K562 (cell line): ENCODE data around the gene PEX11A.

ENCODE experiments used
- CTCF ChIP-seq, 3 experiments: IDR thresholded peaks in 2 of 3; conservative IDR thresholded peaks in 1 of 3; 2 replicates each; pipeline ENCODE4 v1.5.1; 2011 to 2012; ENCODE audit warnings: low read length in 3 of 3, mild to moderate bottlenecking in 3 of 3, control low read depth in 2 of 3, improper control_type of control experiment in 1 of 3, inconsistent platforms in 1 of 3, low read depth in 1 of 3, mixed read lengths in 1 of 3, moderate library complexity in 1 of 3; ENCODE audit not compliant: insufficient read depth in 2 of 3
- SRF ChIP-seq, 2 experiments: fragments of 250-450, 450-650 bp in 1 of 2; sonication (Bioruptor Pico) in 1 of 2; sonication (generic) in 1 of 2; formaldehyde crosslinking; IDR thresholded peaks; 2 replicates each; pipeline versions ENCODE4 v1.5.0 to v1.5.1; 2020 to 2022; ENCODE audit warnings: mild to moderate bottlenecking in 1 of 2, missing genetic modification reagents in 1 of 2
- YY1 ChIP-seq, 3 experiments: IDR thresholded peaks; 2 replicates each; pipeline ENCODE4 v1.6.1; 2011; ENCODE audit warnings: low read length in 2 of 3, mild to moderate bottlenecking in 2 of 3, moderate library complexity in 2 of 3, borderline replicate concordance in 1 of 3, control low read depth in 1 of 3, low read depth in 1 of 3; ENCODE audit not compliant: insufficient read depth in 3 of 3, insufficient replicate concordance in 2 of 3, control insufficient read depth in 1 of 3, insufficient read length in 1 of 3; ENCODE audit errors: extremely low read depth in 1 of 3

GRCh38 chr15:89641053-89641452 lies 49.5 kb downstream of the PEX11A start:
- TF ChIP-seq YY1 (IDR thresholded peaks at IDR 0.05; ENCODE audit: borderline replicate concordance in 1 of 3, control insufficient read depth in 1 of 3, extremely low read depth in 1 of 3, insufficient read depth in 3 of 3, insufficient read length in 1 of 3, insufficient replicate concordance in 2 of 3, low read depth in 1 of 3, low read length in 2 of 3) (no peak), CTCF (IDR thresholded peaks at IDR 0.05 in 2 of 3, conservative IDR thresholded peaks at IDR 0.05 in 1 of 3; ENCODE audit: insufficient read depth in 2 of 3, low read depth in 1 of 3, low read length in 3 of 3) (no peak), SRF (CRISPR knock-in tag; IDR thresholded peaks at IDR 0.05) (no peak)
